Mammary epithelial cell (primary cell): Measurements from ENCODE around the gene NCAM2.

Source experiments
- CTCF ChIP-seq, 2 donors: IDR thresholded peaks in 1 of 2; conservative IDR thresholded peaks in 1 of 2; 2 replicates each; pipeline ENCODE4 v1.5.1; 2011 to 2012; ENCODE audit warnings: inconsistent platforms in 2 of 2, low read length in 2 of 2, mild to moderate bottlenecking in 2 of 2, control low read depth in 1 of 2, low read depth in 1 of 2; ENCODE audit not compliant: insufficient read depth in 1 of 2; ENCODE audit errors: extremely low read depth in 1 of 2
- EZH2 ChIP-seq: IDR thresholded peaks from 2 replicates; pipeline ENCODE4 v1.6.1; 2012; ENCODE audit warnings: low read length, inconsistent platforms, borderline replicate concordance

DNA sequence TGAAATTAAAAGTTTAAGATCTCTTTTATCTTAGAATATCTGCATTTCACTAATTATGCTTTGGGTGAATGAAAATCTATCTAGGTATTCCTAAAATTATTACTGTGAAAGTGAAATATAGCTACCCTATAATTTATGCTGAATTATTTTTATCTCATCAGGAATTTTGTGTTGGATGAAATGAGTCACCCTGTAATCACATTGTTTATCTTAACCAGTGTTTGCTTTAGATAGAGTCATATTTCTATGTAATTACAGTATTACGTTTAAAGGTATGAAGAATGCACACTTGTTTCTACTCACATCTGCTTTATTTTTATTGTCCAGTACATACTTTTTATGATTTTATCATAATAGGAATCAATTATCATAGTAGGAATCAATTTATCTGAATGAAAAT lies 249.2 kb downstream of the NCAM2 start:
- TF ChIP-seq EZH2 (no peak), CTCF (conservative IDR thresholded peaks at IDR 0.05 in 1 of 2, IDR thresholded peaks at IDR 0.05 in 1 of 2; ENCODE audit: extremely low read depth in 1 of 2, insufficient read depth in 1 of 2, low read depth in 1 of 2, low read length in 2 of 2) (no peak)
